ENCODE results near the gene GRIA2.
A peak's percentile ranks its signal among the peaks of the same experiment; 100 is the strongest.

Gene GRIA2

DNA sequence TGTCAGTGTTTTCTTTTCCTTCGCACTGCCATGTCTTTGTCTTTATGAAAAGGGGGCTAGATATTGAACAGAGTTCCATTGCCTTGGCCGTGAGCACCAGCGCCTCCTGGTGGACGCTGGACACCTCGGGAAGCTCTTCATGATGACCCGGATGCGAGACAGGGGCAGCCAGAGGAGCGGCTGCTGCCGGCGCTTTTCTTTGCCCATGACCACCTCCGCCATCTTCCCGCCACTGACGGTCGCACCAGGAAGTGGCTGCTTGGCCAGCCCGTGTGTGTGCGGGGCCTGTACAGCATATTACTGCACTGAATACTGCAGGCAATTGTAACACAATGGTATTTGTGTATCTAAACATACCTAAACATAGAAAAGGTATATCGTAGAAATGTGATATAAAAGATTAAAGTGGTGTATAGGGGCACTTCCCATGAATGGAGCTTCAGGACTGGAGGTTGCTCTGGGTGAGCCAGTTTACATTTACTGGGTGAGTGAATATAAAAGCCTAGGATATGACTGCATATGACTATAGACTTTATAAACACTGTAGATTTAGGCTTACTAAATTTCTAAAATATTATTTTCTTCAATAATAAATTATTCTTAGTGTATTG lies 15.8 kb upstream of the GRIA2 start:
- no peak overlapping the region for H3K4me3 ChIP-seq (ENCODE audit: control insufficient read depth, low read depth, low read length)
- TF ChIP-seq, protein P1, sequence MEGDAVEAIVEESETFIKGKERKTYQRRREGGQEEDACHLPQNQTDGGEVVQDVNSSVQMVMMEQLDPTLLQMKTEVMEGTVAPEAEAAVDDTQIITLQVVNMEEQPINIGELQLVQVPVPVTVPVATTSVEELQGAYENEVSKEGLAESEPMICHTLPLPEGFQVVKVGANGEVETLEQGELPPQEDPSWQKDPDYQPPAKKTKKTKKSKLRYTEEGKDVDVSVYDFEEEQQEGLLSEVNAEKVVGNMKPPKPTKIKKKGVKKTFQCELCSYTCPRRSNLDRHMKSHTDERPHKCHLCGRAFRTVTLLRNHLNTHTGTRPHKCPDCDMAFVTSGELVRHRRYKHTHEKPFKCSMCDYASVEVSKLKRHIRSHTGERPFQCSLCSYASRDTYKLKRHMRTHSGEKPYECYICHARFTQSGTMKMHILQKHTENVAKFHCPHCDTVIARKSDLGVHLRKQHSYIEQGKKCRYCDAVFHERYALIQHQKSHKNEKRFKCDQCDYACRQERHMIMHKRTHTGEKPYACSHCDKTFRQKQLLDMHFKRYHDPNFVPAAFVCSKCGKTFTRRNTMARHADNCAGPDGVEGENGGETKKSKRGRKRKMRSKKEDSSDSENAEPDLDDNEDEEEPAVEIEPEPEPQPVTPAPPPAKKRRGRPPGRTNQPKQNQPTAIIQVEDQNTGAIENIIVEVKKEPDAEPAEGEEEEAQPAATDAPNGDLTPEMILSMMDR (IDR thresholded peaks at IDR 0.05; ENCODE audit: control insufficient read depth, insufficient read depth, low read depth, low read length, missing control alignments) = peak; percentile 33
- no peak for DNase-seq (ENCODE audit: low read depth)

DNA sequence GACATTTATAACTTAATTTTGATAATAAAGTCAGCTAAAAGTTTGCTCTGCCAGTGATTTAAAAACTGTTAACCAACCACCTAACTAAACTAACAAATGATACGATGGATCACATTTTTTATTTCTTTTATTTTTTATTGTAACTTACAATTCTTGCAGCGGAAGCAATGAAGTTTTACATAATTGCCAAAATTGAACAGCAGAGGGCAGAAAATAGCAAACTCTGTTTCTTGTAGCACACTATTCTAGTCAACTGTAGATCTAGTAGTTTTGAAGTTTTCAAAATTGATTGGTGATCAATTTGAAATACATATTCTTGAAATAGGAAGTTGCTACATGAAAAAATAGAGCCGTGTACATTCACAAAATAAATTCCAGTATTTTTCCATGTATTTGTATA lies 2.8 kb upstream of the GRIA2 start:
- H3K4me3 ChIP-seq (ENCODE audit: control insufficient read depth, low read depth, low read length) = no peak overlapping the region
- TF ChIP-seq, protein P1 (IDR thresholded peaks at IDR 0.05; ENCODE audit: control insufficient read depth, insufficient read depth, low read depth, low read length, missing control alignments) = peak; percentile 47
- DNase-seq (ENCODE audit: low read depth) = no peak

DNA sequence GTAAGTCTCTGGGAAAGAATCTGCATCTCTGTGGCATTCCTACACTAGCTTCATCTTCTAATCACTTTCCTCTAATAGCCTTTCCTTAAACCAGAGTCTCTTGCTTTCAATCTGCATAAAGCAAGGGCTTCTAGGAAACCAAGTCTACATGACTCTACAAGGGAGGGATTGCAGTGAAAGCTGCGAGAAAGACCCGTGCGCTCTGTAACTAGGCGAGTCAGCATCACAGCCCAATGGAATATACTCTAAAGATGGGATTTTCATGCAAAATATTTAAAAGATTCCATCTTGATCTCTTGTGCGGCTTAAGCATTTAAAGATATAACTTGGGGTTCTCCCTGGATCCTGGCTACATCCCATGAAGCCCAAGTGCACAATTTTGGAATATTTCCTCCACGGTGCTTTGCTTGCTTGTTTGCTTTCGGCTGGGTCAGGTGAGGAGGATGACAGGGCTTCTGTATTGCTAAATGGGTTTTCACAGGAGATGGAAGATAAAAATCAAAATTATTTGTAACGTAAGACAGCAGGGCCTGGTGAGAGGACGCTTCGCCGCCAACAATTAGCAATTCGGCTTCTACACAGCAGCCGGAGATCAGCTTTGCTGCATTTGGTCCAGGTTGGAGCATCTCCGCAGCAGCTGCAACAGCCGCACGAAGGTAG lies 687 bp upstream of the GRIA2 start:
- TF ChIP-seq, protein P1 (IDR thresholded peaks at IDR 0.05; ENCODE audit: control insufficient read depth, insufficient read depth, low read depth, low read length, missing control alignments) = no peak
- no peak for DNase-seq (ENCODE audit: low read depth)
- no peak overlapping the region for H3K4me3 ChIP-seq (ENCODE audit: control insufficient read depth, low read depth, low read length)

DNA sequence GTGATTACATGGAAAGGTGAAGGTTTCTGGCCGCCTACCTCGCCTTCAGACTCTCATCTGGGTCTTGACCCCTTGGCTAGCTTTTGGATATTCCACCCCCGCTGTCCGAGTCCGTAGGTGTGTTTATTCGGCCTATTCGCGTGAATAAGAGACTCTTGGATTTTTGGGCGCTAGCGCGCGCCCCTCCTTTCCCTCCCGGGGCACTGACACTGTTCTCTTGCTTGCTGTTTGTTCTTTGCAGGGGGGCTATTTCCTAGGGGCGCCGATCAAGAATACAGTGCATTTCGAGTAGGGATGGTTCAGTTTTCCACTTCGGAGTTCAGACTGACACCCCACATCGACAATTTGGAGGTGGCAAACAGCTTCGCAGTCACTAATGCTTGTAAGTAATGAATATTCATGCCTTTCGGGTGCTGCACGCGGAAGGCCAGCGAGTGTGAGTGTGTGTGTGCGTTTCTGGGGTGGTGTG lies 932 bp downstream of the GRIA2 start:
- H3K4me3 ChIP-seq (ENCODE audit: control insufficient read depth, low read depth, low read length) = no peak overlapping the region
- TF ChIP-seq, protein P1 (IDR thresholded peaks at IDR 0.05; ENCODE audit: control insufficient read depth, insufficient read depth, low read depth, low read length, missing control alignments) = no peak
- DNase-seq (ENCODE audit: low read depth) = no peak

DNA sequence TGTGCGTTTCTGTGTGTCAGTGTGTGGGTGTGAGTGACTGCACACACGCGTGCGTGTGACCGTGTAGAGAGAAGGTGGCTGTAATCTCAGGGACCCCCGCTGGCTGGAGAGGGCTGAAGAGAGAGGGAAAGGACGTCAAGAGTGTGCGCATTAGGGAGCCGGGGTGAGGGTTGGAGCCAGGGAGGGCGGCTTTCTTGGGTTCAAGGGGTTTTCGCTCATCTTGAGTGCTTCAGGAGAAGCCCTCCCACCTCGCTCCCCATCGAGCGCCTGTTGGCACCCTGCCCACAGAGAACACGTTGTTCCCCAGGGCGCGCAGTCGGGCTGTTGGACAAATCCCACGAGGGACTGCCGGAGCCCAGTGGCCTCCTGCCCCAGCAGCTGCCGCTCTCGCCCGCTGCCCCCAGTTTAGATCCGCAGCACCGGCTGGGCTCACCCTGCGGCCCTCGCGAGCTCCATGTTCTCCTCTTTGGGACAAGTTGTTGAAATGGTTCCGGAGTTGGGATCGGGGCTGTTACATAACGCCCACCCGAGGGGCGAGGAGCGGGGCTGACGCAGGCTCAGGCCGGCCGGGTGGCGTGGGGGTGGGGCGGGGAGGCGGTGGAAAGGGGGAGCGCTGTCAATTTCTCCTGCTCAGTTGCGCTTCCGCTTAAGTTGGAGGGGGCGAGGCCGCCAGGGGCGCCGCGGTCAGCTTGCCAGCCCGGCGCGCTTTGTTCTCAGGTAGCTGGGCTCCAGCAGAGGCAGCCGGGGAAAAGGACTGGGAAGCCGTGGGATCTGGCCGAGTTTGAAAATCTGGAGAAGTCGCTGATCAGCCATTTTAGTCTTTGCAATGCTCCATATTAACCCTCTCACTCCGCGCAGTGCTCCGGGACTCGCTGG lies 1.6 kb downstream of the GRIA2 start:
- DNase-seq (ENCODE audit: low read depth) = no peak
- TF ChIP-seq, protein P1 (IDR thresholded peaks at IDR 0.05; ENCODE audit: control insufficient read depth, insufficient read depth, low read depth, low read length, missing control alignments) = no peak
- H3K4me3 ChIP-seq (ENCODE audit: control insufficient read depth, low read depth, low read length) = peak overlapping the region; percentile 48

DNA sequence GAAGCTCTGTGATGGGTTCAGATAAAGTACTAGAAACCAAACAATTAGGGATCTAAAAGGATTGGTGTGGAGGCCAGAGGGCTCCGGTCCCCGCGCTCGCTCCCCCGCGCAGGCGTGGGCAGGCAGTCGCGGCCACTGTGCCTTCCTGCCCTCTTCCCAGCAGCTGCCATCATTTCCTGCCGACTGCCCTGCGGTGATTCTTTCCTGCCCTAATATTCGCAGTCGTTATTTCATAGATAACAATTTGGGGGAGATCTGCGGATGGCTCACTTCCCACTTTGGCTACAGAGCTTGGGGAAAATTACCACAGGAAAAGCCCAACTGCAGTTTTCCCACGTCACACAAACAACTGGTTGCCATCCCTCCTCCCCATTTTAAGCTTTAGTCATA lies 2.2 kb downstream of the GRIA2 start:
- no peak for DNase-seq (ENCODE audit: low read depth)
- TF ChIP-seq, protein P1 (IDR thresholded peaks at IDR 0.05; ENCODE audit: control insufficient read depth, insufficient read depth, low read depth, low read length, missing control alignments) = no peak
- peak overlapping the region; percentile 48 for H3K4me3 ChIP-seq (ENCODE audit: control insufficient read depth, low read depth, low read length)

Measured in AG09309 (cell line).